Measurements from ENCODE around the gene KCNK4.
A peak's percentile ranks its signal among the peaks of the same experiment; 100 is the strongest.

Gene KCNK4

GRCh38 chr11:64292460-64293254 lies 1.6 kb downstream of the KCNK4 start:
- H3K36me3 ChIP-seq (ENCODE audit: control insufficient read depth, insufficient read depth, low read length): peaks cover 2% of the 10 kb centered on the region
- peak overlapping the region; percentile 19 for H3K4me3 ChIP-seq (ENCODE audit: low read length)
- H3K27me3 ChIP-seq (ENCODE audit: control insufficient read depth, insufficient read depth, low read length): peaks cover 42% of the 10 kb centered on the region
- no peak overlapping the region for H3K9ac ChIP-seq (ENCODE audit: low read length)
- no peaks in the 10 kb centered on the region for H3K4me1 ChIP-seq (ENCODE audit: control insufficient read depth, insufficient read depth, low read length)
- no peak overlapping the region for H3K27ac ChIP-seq (ENCODE audit: low read depth, low read length)

- Histone ChIP-seq H3K36me3 (ENCODE audit: control insufficient read depth, insufficient read depth, low read length) (no peaks in the 10 kb centered on the region), H3K27ac (ENCODE audit: low read depth, low read length) (no peak overlapping the region), H3K9ac (ENCODE audit: low read length) (no peak overlapping the region), H3K4me1 (ENCODE audit: control insufficient read depth, insufficient read depth, low read length) (peaks cover 2% of the 10 kb centered on the region), H3K4me3 (ENCODE audit: low read length) (no peak overlapping the region), H3K27me3 (ENCODE audit: control insufficient read depth, insufficient read depth, low read length) (peaks cover 53% of the 10 kb centered on the region)
Observed at GRCh38 chr11:64294774-64295173, 3.7 kb downstream of the KCNK4 start.

GRCh38 chr11:64295760-64296159 lies 4.7 kb downstream of the KCNK4 start:
- H3K27ac ChIP-seq (ENCODE audit: low read depth, low read length): no peak overlapping the region

GRCh38 chr11:64296236-64296635 lies 5.1 kb downstream of the KCNK4 start:
- no peak overlapping the region for H3K4me3 ChIP-seq (ENCODE audit: low read length)
- H3K4me1 ChIP-seq (ENCODE audit: control insufficient read depth, insufficient read depth, low read length): peaks cover 5% of the 10 kb centered on the region
- no peak overlapping the region for H3K27ac ChIP-seq (ENCODE audit: low read depth, low read length)
- peaks cover 59% of the 10 kb centered on the region for H3K27me3 ChIP-seq (ENCODE audit: control insufficient read depth, insufficient read depth, low read length)
- H3K36me3 ChIP-seq (ENCODE audit: control insufficient read depth, insufficient read depth, low read length): no peaks in the 10 kb centered on the region
- H3K9ac ChIP-seq (ENCODE audit: low read length): no peak overlapping the region

More at GRCh38 chr11:64295760-64296159, 4.7 kb downstream of the KCNK4 start:
- Histone ChIP-seq H3K27me3 (ENCODE audit: control insufficient read depth, insufficient read depth, low read length) (peaks cover 62% of the 10 kb centered on the region), H3K4me3 (ENCODE audit: low read length) (no peak overlapping the region), H3K36me3 (ENCODE audit: control insufficient read depth, insufficient read depth, low read length) (no peaks in the 10 kb centered on the region), H3K9ac (ENCODE audit: low read length) (no peak overlapping the region), H3K4me1 (ENCODE audit: control insufficient read depth, insufficient read depth, low read length) (peaks cover 3% of the 10 kb centered on the region)

GRCh38 chr11:64296830-64297698 lies 6.0 kb downstream of the KCNK4 start:
- no peak overlapping the region for H3K27ac ChIP-seq (ENCODE audit: low read depth, low read length)
- no peak overlapping the region for H3K9ac ChIP-seq (ENCODE audit: low read length)
- H3K4me1 ChIP-seq (ENCODE audit: control insufficient read depth, insufficient read depth, low read length): peaks cover 5% of the 10 kb centered on the region
- H3K36me3 ChIP-seq (ENCODE audit: control insufficient read depth, insufficient read depth, low read length): no peaks in the 10 kb centered on the region
- peaks cover 57% of the 10 kb centered on the region for H3K27me3 ChIP-seq (ENCODE audit: control insufficient read depth, insufficient read depth, low read length)
- no peak overlapping the region for H3K4me3 ChIP-seq (ENCODE audit: low read length)

GRCh38 chr11:64297699-64298358 lies 6.7 kb downstream of the KCNK4 start:
- Histone ChIP-seq H3K4me1 (ENCODE audit: control insufficient read depth, insufficient read depth, low read length) (peaks cover 5% of the 10 kb centered on the region), H3K4me3 (ENCODE audit: low read length) (no peak overlapping the region), H3K9ac (ENCODE audit: low read length) (no peak overlapping the region), H3K27ac (ENCODE audit: low read depth, low read length) (no peak overlapping the region), H3K36me3 (ENCODE audit: control insufficient read depth, insufficient read depth, low read length) (no peaks in the 10 kb centered on the region), H3K27me3 (ENCODE audit: control insufficient read depth, insufficient read depth, low read length) (peaks cover 49% of the 10 kb centered on the region)

GRCh38 chr11:64298966-64299846 lies 8.1 kb downstream of the KCNK4 start:
- no peaks in the 10 kb centered on the region for H3K36me3 ChIP-seq (ENCODE audit: control insufficient read depth, insufficient read depth, low read length)
- H3K27me3 ChIP-seq (ENCODE audit: control insufficient read depth, insufficient read depth, low read length): peaks cover 42% of the 10 kb centered on the region
- no peak overlapping the region for H3K9ac ChIP-seq (ENCODE audit: low read length)
- H3K4me3 ChIP-seq (ENCODE audit: low read length): peak overlapping the region; percentile 52
- peaks cover 10% of the 10 kb centered on the region for H3K4me1 ChIP-seq (ENCODE audit: control insufficient read depth, insufficient read depth, low read length)
- H3K27ac ChIP-seq (ENCODE audit: low read depth, low read length): no peak overlapping the region

- no peaks in the 10 kb centered on the region for H3K36me3 ChIP-seq (ENCODE audit: control insufficient read depth, insufficient read depth, low read length)
- no peak within 1 kb of the TSS for H3K27ac ChIP-seq (ENCODE audit: low read depth, low read length)
- H3K9ac ChIP-seq (ENCODE audit: low read length): no peak within 1 kb of the TSS
- peak within 1 kb of the TSS; percentile 52 for H3K4me3 ChIP-seq (ENCODE audit: low read length)
- H3K4me1 ChIP-seq (ENCODE audit: control insufficient read depth, insufficient read depth, low read length): peaks cover 11% of the 10 kb centered on the region
- H3K27me3 ChIP-seq (ENCODE audit: control insufficient read depth, insufficient read depth, low read length): peaks cover 42% of the 10 kb centered on the region
Observed at GRCh38 chr11:64299847-64300648, 8.9 kb downstream of the KCNK4 start, which contains the start of gene CATSPERZ. Gene CATSPERZ, plus strand, starts transcription at chr11:64300358. Its CDS starts 53 bp downstream, at chr11:64300411.

- H3K4me3 ChIP-seq (ENCODE audit: low read length): peak overlapping the region; percentile 86
Observed at GRCh38 chr11:64303109-64304031, 12.3 kb downstream of the KCNK4 start.

GRCh38 chr11:64304032-64304315 lies 12.9 kb downstream of the KCNK4 start:
- Histone ChIP-seq H3K4me1 (ENCODE audit: control insufficient read depth, insufficient read depth, low read length) (peaks cover 11% of the 10 kb centered on the region), H3K9ac (ENCODE audit: low read length) (peak overlapping the region; percentile 11), H3K4me3 (ENCODE audit: low read length) (peak overlapping the region; percentile 86)

More at GRCh38 chr11:64303109-64304031, 12.3 kb downstream of the KCNK4 start:
- Histone ChIP-seq H3K4me1 (ENCODE audit: control insufficient read depth, insufficient read depth, low read length) (peaks cover 11% of the 10 kb centered on the region), H3K27ac (ENCODE audit: low read depth, low read length) (peak overlapping the region; percentile 99), H3K36me3 (ENCODE audit: control insufficient read depth, insufficient read depth, low read length) (no peaks in the 10 kb centered on the region), H3K9ac (ENCODE audit: low read length) (peak overlapping the region; percentile 11), H3K27me3 (ENCODE audit: control insufficient read depth, insufficient read depth, low read length) (peaks cover 19% of the 10 kb centered on the region)

More at GRCh38 chr11:64304032-64304315, 12.9 kb downstream of the KCNK4 start:
- Histone ChIP-seq H3K36me3 (ENCODE audit: control insufficient read depth, insufficient read depth, low read length) (no peaks in the 10 kb centered on the region), H3K27ac (ENCODE audit: low read depth, low read length) (peak overlapping the region; percentile 99), H3K27me3 (ENCODE audit: control insufficient read depth, insufficient read depth, low read length) (peaks cover 18% of the 10 kb centered on the region)
